GM12892 (cell line): Measurements from ENCODE around the gene ASIP.
"Not testable (repeated sequence)": the region's sequence is repeated elsewhere in the genome, so short reads cannot be mapped to it uniquely, and the experiment has no call there.

ENCODE experiments used
- DNase-seq: peaks from one replicate; pipeline ENCODE4 v3.0.0; 2011; ENCODE audit not compliant: insufficient read length
- FAIRE-seq: peaks from 2 replicates; lab custom pipeline; 2011; peaks lifted over from hg19 to GRCh38; lab: Jason Lieb, UNC
- POLR2A ChIP-seq: IDR thresholded peaks from 2 replicates; pipeline ENCODE4 v1.6.1; 2011; ENCODE audit warnings: low read depth, low read length, control low read depth
- POLR2AphosphoS5 ChIP-seq: IDR thresholded peaks from 2 replicates; pipeline ENCODE4 v1.6.1; 2011; ENCODE audit warnings: low read depth, low read length, control low read depth
- TAF1 ChIP-seq: IDR thresholded peaks from 2 replicates; pipeline ENCODE4 v1.6.1; 2011; ENCODE audit warnings: low read depth, mild to moderate bottlenecking, control low read depth, low read length, borderline replicate concordance

The ASIP gene

GRCh38 chr20:34216382-34216742 is 24.9 kb upstream of the ASIP start:
- FAIRE-seq (no peak), DNase-seq (no peak)
- TF ChIP-seq TAF1 = no peak
- TF ChIP-seq POLR2AphosphoS5 = no peak
- TF ChIP-seq POLR2A = no peak

- no peak for FAIRE-seq
- TF ChIP-seq TAF1 (no peak), POLR2AphosphoS5 (no peak), POLR2A (no peak)
Observed at GRCh38 chr20:34220561-34220960, 20.7 kb upstream of the ASIP start.

GRCh38 chr20:34222208-34222607 is 19.0 kb upstream of the ASIP start:
- no peak for FAIRE-seq
- TF ChIP-seq POLR2A (no peak), TAF1 (no peak), POLR2AphosphoS5 (no peak)
- no peak for DNase-seq

More at GRCh38 chr20:34220561-34220960, 20.7 kb upstream of the ASIP start:
- DNase-seq = no peak

- FAIRE-seq, DNase-seq: not testable (repeated sequence)
Observed at GRCh38 chr20:34224251-34224650, 17.0 kb upstream of the ASIP start.

- FAIRE-seq = no peak
- DNase-seq = no peak
- TF ChIP-seq POLR2AphosphoS5 = no peak
- TF ChIP-seq POLR2A = no peak
- no peak for TF ChIP-seq TAF1
Observed at GRCh38 chr20:34231634-34232033, 9.6 kb upstream of the ASIP start.

- DNase-seq (no peak), FAIRE-seq (no peak)
- no peak for TF ChIP-seq POLR2A
- no peak for TF ChIP-seq POLR2AphosphoS5
Observed at GRCh38 chr20:34232494-34233087, 8.6 kb upstream of the ASIP start.

GRCh38 chr20:34233687-34234086 is 7.5 kb upstream of the ASIP start:
- no peak for DNase-seq
- FAIRE-seq = no peak
- TF ChIP-seq TAF1 = no peak
- no peak for TF ChIP-seq POLR2A
- no peak for TF ChIP-seq POLR2AphosphoS5

GRCh38 chr20:34235875-34236274 is 5.3 kb upstream of the ASIP start:
- no peak for TF ChIP-seq POLR2A
- TF ChIP-seq POLR2AphosphoS5 = no peak
- TF ChIP-seq TAF1 = no peak
- DNase-seq (no peak), FAIRE-seq (no peak)

GRCh38 chr20:34237942-34238341 is 3.3 kb upstream of the ASIP start:
- FAIRE-seq (no peak), DNase-seq (no peak)
- TF ChIP-seq TAF1 (no peak), POLR2AphosphoS5 (no peak), POLR2A (no peak)

- no peak for DNase-seq
- no peak for TF ChIP-seq POLR2A
- no peak for TF ChIP-seq TAF1
- no peak for TF ChIP-seq POLR2AphosphoS5
- FAIRE-seq = no peak
Observed at GRCh38 chr20:34240121-34240520, 1.1 kb upstream of the ASIP start.

GRCh38 chr20:34242015-34242414 is 792 bp downstream of the ASIP start:
- DNase-seq, FAIRE-seq: not testable (repeated sequence)

GRCh38 chr20:34242879-34243278 is 1.7 kb downstream of the ASIP start:
- TF ChIP-seq POLR2AphosphoS5 (no peak), TAF1 (no peak), POLR2A (no peak)
- DNase-seq = no peak
- no peak for FAIRE-seq

- no peak for TF ChIP-seq TAF1
- TF ChIP-seq POLR2AphosphoS5 = no peak
- TF ChIP-seq POLR2A = no peak
- FAIRE-seq = no peak
- DNase-seq = no peak
Observed at GRCh38 chr20:34243377-34243776, 2.2 kb downstream of the ASIP start.

- FAIRE-seq (no peak), DNase-seq (no peak)
- TF ChIP-seq TAF1 = no peak
- TF ChIP-seq POLR2AphosphoS5 = no peak
- no peak for TF ChIP-seq POLR2A
Observed at GRCh38 chr20:34246126-34246626, 5.0 kb downstream of the ASIP start.
